ENCODE results near the gene CMTM2. TPM values are rescaled to one million over a fixed set of nuclear protein-coding genes. Genes with fewer than 3 reads are reported as not detected.

The CMTM2 gene
- total RNA-seq, 4 donors from 2014 or later = not detected

GRCh38 chr16:66537236-66537635, 42.0 kb upstream of the CMTM2 start:
- TF ChIP-seq CTCF (IDR thresholded peaks at IDR 0.05) = no peak
- TF ChIP-seq POLR2A (IDR thresholded peaks at IDR 0.05) = no peak
- TF ChIP-seq POLR2AphosphoS5 (IDR thresholded peaks at IDR 0.05) = no peak
- TF ChIP-seq EP300 (IDR thresholded peaks at IDR 0.05) = no peak
- Histone ChIP-seq H3K27me3 (no peaks in the 10 kb centered on the region), H3K4me3 (no peak overlapping the region), H3K27ac (no peak overlapping the region), H3K4me1 (no peaks in the 10 kb centered on the region), H3K36me3 (peaks cover 0 to 97% of the 10 kb centered on the region in 2 donors), H3K9me3 (no peaks in the 10 kb centered on the region)
- 92% methylated on average over 2 of the region's 2 CpGs; no CpG with 5 or more reads in 1 of the 2 donors for WGBS, 2 donors (ENCODE audit: low coverage in 1 of 2)
- no peak for ATAC-seq

GRCh38 chr16:66538910-66539309, 40.4 kb upstream of the CMTM2 start:
- H3K4me1 ChIP-seq = no peaks in the 10 kb centered on the region
- ATAC-seq = no peak
- WGBS, 2 donors (ENCODE audit: low coverage in 1 of 2) = 85 to 100% methylated on average over 1 to 5 of the region's 5 CpGs
- H3K27ac ChIP-seq = no peak overlapping the region
- no peaks in the 10 kb centered on the region for H3K9me3 ChIP-seq
- no peak overlapping the region for H3K4me3 ChIP-seq
- no peaks in the 10 kb centered on the region for H3K27me3 ChIP-seq
- TF ChIP-seq POLR2A (IDR thresholded peaks at IDR 0.05) (no peak), CTCF (IDR thresholded peaks at IDR 0.05) (no peak), EP300 (IDR thresholded peaks at IDR 0.05) (no peak), POLR2AphosphoS5 (IDR thresholded peaks at IDR 0.05) (no peak)
- H3K36me3 ChIP-seq = peaks cover 0 to 97% of the 10 kb centered on the region in 2 donors

GRCh38 chr16:66539623-66540469, 39.4 kb upstream of the CMTM2 start:
- Histone ChIP-seq H3K4me3 (no peak overlapping the region), H3K4me1 (no peaks in the 10 kb centered on the region), H3K9me3 (no peaks in the 10 kb centered on the region), H3K36me3 (peaks cover 0 to 97% of the 10 kb centered on the region in 2 donors), H3K27me3 (no peaks in the 10 kb centered on the region), H3K27ac (no peak overlapping the region)
- ATAC-seq = no peak
- no peak for TF ChIP-seq POLR2A (IDR thresholded peaks at IDR 0.05)
- no peak for TF ChIP-seq POLR2AphosphoS5 (IDR thresholded peaks at IDR 0.05)
- no peak for TF ChIP-seq EP300 (IDR thresholded peaks at IDR 0.05)
- no peak for TF ChIP-seq CTCF (IDR thresholded peaks at IDR 0.05)
- 86 to 100% methylated on average over 1 to 2 of the region's 3 CpGs for WGBS, 2 donors (ENCODE audit: low coverage in 1 of 2)

GRCh38 chr16:66541388-66542355, 37.6 kb upstream of the CMTM2 start:
- no peak for ATAC-seq
- H3K36me3 ChIP-seq = peaks cover 0 to 91% of the 10 kb centered on the region in 2 donors
- no peaks in the 10 kb centered on the region for H3K9me3 ChIP-seq
- no peaks in the 10 kb centered on the region for H3K27me3 ChIP-seq
- no peak overlapping the region for H3K4me3 ChIP-seq
- H3K27ac ChIP-seq = no peak overlapping the region
- H3K4me1 ChIP-seq = no peaks in the 10 kb centered on the region
- TF ChIP-seq POLR2AphosphoS5 (IDR thresholded peaks at IDR 0.05) (no peak), POLR2A (IDR thresholded peaks at IDR 0.05) (no peak), EP300 (IDR thresholded peaks at IDR 0.05) (no peak), CTCF (IDR thresholded peaks at IDR 0.05) (no peak)
- 75 to 79% methylated on average over 11 to 13 of the region's 18 CpGs for WGBS, 2 donors (ENCODE audit: low coverage in 1 of 2)
